GM21526 (cell line): Measurements from ENCODE around the gene KCNH2.

Experiments used
- ATAC-seq: cut with Tn5 transposase; IDR thresholded peaks from one replicate; pipeline ENCODE4 v1.9.1; 2021; ENCODE audit warnings: moderate library complexity; ENCODE audit not compliant: unreplicated experiment, low FRiP score

KCNH2 gene

DNA sequence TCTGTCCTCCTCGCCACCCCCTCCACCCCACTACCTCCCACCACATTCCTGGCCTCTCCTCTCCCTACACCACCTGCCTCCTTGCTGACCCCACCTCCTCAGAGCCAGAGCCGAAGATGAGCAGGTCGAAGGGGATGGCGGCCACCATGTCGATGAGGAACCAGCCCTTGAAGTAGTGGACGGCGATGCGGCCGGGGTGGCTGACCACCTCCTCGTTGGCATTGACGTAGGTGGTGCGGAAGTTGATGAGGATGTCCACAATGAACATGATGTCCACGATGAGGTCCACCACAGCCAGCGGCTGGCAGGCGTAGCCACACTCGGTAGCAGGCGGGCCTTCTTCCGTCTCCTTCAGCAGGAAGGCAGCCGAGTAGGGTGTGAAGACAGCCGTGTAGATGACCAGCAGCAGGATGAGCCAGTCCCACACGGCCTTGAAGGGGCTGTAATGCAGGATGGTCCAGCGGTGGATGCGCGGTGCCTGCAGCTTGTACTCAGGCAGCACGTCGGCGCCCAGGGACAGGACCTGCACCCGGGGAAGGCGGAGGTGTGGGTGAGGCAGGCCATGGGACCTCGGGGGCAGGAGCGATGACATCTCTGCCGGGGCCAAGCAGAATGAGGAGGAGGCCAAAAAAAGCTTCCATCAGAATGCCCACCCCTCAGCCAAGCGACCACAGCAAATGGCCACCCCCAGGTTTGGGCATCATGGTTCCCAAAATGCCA, 25.6 kb downstream of the KCNH2 start:
- ATAC-seq: no peak

DNA sequence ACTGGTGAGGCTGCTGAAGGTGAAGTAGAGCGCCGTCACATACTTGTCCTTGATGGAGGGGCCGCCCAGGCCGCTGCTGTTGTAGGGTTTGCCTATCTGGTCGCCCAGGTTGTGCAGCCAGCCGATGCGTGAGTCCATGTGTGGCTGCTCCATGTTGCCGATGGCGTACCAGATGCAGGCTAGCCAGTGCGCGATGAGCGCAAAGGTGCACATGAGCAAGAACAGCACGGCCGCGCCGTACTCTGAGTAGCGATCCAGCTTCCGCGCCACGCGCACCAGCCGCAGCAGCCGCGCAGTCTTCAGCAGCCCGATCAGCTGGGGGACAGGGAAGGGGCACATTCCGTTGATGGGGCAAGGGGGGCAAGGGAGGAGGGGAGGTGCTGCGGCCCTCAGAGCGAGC, 26.6 kb downstream of the KCNH2 start:
- ATAC-seq: no peak

DNA sequence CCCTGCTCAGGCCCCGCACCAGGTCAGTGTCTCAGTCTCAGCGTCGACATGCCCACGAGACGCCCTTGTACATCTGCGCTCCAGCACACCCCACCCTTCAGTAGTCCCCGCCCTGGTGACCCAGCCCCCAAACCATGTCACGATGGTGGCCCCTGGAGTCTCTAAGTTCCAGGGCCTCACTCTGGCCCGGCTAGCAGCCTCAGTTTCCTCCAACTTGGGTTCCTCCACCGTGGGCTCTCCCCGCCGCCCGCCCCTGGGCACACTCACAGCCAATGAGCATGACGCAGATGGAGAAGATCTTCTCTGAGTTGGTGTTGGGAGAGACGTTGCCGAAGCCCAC, 27.0 kb downstream of the KCNH2 start:
- ATAC-seq: no peak

DNA sequence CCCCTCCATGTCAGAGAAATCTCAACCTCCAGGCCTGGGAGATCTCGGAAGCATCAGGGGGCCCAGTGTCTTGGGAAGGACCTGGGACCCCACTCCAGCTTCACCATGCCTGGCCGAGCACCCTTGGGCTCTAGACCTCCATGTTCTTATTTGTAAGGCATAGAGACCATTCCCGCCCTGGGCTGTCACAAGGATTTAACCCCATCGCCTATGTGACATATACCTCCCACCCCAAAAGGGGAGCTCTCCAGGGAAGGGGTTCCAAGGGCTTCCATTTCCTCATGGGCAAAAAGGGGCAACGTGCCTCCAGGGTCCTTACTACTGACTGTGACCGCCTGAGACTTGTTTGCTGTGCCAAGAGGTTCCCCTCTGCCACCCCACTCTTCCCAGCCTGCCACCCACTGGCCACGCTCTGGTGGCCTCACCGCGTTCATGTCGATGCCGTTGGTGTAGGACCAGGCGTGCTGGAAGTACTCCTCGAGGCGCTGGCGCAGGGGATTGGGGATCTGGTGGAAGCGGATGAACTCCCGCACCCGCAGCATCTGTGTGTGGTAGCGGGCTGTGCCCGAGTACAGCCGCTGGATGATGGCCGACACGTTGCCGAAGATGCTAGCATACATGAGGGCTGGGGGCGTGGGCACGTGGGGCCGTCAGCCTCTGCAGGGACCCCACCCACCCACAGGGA, 27.5 kb downstream of the KCNH2 start:
- ATAC-seq: no peak

DNA sequence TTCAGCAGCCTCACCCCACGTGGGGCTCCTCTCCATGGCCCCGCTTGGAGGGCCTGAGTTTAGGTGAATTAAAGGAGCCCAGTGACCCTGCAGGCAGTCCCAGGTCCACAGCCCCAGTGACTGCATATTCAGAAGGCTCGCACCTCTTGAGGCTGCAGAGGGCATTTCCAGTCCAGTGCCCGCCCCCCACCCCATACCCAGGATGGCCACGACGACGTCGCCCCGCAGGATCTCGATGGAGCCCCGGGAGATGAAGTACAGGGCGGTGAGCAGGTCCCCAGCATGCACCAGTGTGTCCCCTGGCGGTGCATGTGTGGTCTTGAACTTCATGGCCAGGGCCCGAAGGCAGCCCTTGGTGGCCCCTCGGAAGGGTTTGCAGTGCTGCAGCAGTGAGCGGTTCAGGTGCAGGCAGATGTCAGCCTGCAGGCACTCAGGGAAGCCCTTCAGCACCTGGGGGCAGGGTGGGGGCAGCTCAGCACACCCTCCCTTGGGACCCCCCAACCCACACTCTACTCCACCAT, 28.1 kb downstream of the KCNH2 start:
- no peak for ATAC-seq

DNA sequence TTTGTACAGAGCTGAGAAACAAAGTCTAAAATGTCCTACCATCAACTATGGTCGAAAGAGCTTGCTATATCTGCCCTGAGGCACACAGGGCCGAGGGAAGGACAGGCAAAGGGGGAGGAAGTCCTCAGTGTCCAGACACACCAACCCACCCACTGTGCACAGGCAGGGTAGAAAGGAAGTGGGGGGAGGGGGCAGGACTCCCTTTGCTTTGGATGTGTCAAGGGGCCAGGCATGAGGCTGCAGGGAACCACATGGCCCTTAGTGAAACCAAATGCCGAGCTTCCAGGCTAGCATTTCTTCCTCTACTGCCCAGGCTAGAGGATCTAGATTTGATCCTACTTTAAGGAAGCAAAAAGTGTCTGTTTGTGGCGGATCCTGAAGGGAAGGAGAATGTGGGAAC, 28.6 kb downstream of the KCNH2 start:
- no peak for ATAC-seq

DNA sequence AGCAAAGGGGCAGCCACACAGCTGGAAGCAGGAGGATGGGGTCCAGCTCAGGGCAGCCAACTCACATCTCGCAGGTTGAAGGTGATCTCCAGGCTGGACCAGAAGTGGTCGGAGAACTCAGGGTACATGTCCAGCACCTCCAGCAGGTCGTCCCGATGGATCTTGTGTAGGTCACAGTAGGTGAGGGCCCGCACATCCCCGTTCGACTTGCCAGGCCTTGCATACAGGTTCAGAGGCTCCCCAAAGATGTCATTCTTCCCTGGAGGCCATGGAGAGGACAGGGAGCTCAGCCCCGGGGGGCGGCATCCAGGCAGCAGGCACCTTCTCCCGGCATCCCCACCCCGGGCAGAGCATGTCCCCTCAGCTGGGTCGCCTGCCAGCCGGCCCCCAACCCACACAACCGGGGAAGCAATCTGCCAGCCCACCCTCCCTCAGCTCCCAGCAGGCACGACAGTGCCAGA, 29.3 kb downstream of the KCNH2 start:
- ATAC-seq: no peak

DNA sequence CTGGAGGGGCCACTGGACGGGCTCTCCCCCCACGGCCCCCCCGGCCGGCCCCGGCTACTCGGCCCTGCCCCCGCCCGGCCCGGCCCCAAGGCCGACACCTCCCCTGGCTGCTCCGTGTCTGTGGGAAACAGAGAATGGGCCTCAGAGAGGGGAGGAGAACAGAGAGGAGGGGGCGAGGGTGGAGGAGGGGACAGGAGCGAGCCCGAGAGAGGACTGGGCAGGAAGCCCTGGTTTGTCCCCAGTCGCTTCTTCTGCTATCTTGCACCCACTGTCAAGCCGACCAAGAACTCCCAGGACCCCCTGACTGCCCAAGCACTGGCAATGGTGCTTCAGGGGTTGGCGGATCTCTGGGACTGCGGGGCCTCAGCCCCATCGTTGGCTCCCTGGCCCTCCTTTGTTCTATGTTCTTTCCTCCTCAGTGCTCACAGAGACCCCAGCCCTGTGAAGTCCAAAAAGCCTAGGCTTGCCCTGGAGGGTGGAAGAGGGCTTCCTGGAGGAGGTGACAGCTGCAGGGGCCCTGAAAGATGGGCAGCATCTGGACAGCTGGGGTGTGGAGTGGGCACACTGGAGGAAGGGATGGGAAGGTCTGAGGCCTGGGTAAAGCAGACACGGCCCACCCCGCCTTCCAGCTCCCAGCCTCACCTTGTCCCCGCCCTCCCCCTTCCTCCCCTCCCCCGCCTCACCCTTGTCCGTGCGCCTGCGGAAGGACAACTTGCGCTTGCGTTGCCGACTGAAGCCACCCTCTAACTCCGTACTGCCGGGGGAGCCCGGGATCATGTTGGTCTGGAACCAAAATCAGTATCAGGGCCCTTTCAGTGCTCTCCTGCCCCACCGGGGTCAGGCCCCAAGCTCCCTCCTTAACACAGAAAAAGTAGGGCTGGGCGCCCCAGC, 30.1 kb downstream of the KCNH2 start:
- ATAC-seq: no peak

DNA sequence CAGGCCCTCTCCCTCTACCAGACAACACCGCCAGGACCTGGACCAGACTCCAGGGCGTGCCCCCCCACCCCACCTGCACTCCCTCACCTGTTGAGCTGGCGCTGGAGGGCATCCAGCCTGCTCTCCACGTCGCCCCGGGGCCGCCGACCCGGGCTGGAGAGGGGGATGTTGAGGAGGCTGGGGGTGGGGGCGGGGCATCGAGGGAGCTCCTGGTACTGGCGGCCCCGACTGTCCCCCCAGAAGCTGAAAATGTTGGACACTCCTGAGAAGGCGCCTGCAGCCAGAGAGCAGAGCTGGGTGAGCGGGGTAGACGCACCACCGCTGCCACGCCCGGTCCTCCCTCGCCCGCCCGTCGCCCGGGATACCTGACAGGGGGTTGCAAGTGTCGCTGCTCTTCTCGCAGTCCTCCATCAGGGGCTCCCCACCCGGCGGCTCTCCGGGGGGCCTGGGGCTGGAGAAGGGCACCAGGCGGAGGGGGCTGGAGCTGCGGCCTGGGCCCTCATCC, 30.8 kb downstream of the KCNH2 start:
- no peak for ATAC-seq

DNA sequence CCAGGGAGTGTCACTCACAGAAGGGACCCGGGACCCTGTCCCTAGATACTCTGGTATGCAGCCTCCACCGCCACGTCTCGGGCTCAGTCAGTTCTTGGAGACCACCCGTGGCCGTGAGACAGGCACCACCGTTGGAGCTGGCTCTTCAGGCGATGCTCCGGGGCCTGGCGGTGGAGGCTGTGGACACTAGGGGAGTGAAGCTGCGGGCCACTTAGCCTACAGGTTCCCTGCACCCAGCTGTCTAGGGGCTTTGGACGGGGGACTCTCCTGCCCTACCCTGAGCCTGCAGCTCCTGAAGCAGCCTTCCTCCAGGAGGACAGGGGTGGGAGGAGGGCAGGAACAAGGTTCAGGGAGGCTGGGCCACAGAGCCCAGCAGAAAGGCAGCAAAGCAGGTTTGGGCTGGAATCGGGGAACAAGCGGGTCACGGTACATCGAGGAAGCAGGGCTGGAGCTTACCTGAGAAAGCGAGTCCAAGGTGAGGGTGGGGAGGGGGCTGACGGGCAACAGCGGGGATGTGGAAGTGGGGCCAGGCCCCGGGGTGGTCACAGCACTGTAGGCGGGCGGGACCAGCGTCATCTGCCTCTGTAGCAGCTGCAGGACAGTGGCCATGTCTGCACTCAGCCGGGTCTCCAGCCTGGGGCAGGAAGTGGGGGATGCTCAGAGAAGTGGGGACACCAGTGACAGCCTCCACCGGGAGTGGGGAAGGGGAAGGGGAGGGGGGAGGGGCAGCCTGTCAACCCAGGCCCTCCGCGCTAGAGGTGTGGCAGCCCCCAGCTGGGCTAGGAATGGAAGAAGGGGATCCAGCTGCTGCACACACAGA, 31.5 kb downstream of the KCNH2 start:
- ATAC-seq: no peak

DNA sequence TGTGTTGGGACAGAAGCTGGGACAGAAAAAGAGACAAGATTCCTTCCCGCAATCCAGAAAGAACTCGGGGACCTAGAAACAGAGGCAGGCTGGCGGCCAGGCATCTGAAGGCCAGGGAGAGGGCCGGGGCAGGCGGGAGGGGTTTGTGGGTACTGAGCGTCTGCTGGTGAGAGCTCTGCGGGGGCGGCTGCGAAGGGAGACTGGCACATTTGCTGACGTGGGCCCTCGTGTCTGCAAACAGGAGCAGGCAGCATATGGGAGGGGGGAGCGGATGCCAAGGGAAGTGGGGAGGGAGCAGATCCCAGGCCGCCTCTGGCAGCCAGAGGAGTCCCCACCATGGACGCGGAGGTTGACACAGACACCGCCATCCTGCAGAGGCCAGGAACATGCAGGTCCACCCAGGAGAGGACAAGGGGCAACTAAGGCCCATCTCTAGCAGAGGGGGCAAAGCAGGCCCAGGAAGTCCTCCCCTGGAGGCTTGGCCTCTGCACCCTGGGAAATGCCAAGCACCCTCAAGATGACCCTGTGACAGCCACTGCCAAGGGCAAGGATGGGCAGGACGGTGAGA, 32.2 kb downstream of the KCNH2 start:
- ATAC-seq: no peak

DNA sequence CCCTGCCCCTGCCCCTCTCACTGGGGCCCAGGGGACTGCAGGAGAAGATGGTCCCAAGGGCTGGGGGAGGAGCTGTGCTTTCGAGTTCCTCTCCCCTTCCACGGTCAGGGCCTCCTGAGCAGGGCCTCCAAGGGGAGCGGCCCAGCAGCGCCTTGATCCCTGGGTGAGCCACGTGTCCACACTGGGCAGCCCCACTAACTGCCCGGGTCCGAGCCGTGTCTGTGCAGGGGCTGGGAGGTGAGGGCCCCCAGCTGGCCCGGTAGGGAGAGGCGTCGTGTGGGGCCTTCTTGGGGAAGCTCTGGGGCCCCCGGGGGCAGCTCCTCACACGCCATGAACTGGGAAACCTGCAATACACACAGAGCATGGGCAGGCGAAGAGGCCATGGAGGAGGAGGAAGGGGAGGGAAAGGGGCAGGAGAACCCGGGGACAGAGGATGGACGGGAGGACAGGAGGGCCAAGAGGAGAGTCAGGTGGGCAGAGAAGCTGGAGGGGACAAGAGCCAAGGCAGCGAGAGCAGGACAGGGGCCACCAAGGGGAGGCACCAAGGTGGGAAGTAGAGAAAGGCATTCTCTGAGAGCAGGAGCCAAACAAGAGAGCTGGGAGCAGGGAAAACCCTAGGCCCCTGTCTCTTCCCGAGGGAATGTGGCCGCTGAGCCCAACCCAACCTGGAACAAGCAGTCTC, 32.8 kb downstream of the KCNH2 start:
- ATAC-seq: no peak

DNA sequence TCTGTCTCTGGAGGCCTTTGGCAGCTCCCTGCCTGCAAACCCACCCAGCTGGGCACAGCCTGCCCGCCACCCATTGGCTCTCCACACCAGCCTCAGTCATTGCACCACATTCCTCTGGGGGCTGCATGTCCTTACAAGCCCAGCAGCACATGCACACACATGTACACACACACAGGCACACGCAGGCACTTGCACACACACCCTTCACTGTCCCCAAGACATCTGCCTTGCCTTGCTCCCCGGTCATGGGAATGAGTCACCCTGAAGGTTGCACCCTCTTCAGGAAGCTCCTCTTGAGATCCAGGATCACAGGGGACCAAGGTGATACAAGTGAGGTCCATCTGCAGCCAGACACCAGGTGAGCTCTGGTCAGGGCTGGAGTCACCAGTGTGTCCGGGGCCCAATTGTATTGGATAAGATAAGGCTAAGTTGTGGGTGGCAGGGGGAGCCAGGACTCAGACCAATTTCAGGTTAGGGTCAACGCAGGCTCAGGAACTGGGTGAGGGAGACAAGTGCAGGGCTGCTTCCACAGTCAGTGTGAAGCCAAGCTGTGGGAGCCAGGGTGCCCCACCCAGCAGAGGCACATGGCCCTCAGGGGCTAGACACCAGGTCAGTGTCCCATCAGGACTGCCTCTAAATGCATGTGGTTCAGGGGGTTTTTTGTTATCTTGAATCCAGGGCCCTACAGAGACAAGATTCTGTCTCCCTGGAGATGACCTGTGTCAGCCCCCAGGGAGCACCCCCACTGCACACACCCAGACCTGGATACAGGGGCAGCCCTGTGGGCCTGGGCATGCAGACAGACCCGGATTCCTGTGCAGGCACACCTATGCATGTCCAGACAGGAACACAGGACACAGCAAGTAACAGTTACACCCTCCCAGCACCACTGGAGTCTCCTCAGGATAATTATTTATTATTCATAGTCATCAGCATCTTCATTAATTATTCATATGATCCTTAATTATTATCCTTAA, 33.8 kb downstream of the KCNH2 start:
- ATAC-seq: no peak

DNA sequence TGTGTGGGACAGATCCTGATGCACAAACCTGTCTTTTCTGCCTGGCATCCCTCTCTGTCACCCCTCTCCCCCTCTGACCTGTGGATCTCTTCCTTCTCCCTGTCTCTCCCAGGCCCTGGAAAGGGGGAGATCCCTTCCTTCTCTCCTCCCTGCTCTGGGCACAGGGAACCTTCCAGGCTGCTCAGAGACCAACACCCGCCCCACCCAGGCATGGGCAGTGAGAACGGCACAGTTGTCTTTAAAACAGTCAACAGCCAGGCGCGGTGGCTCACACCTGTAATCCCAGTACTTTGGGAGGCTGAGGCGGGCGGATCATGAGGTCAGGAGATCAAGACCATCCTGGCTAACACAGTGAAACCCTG, 34.7 kb downstream of the KCNH2 start:
- no peak for ATAC-seq

DNA sequence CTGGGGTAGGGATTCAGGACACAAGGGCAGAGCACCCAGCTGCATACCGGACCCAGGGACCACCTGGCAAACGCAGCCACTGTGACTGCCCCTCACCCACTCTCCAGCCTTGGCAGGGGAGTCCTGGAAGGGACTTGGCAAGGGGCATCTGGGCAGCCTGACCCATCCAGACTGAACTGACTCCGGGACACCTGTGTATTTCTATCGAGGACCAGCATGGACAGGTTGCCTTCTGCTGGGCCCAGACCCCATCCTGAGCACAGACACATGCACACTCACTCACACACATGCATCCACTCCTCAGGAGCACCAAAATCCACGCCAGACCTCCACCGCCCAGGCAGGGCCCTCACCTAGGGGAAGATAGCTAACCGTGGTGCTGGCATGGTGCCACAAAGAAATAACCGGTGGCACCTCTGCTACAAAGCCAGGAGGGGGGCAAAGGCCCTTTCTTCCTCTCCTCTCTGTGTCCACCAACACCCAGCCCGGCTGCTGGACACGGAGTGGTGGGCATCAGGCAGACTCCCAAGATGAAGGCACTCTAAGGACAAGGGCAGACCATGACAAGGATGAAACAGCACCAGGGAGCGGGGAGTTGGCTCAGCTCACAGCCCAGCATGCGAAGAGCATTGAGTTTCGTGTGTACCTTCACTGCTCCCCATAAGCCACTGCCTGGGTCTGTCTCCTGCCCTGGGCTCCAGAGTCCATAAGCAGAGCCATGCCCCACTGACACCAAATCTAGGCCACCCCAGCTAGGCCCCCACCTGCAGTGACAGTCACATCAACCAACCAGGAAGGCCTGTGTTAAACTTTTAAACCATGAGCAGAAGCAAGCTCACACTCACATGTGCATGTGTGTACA, 35.3 kb downstream of the KCNH2 start:
- no peak for ATAC-seq

DNA sequence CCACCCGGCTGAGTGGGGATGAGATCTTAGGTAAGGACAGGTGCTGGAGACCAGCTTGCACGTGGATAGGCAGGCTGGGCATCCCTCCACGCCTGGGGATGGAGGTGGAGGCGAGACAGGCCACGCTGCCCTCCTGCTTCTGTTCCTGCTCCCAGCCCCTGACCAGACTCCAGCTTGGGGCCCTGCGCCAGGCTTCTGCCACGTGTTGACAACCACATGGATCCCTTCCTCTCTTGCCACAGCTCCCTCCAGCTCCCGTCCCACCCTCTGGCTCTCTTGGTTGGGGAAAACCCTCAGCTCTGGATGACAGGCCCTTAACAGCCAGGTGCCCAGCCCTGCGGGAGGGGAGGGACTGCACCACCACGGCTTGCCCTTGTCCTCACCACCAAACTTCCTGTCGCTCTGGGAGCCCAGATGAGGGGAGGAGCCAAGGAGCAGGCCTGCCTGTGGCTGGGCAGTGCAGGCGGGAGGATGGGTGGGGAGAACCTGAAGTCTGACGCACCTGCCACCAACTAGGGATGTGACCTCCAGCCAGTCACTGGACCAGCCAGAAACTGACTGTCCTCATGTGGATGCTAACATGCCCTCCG, 36.0 kb downstream of the KCNH2 start:
- no peak for ATAC-seq
